Bronchial epithelial cell (primary cell): ENCODE results near the gene CHSY1. TPM values are rescaled to one million over a fixed set of nuclear protein-coding genes. Genes with fewer than 3 reads are reported as not detected.

ENCODE experiments used
- DNase-seq: peaks from one replicate; pipeline ENCODE4 v3.0.0-alpha.2; 2010; ENCODE audit warnings: low read depth
- FAIRE-seq: peaks from 2 replicates; lab custom pipeline; 2011; peaks lifted over from hg19 to GRCh38; lab: Jason Lieb, UNC
- H3K27me3 ChIP-seq: 2 replicates; pipeline ENCODE4 v1.5.1; 2011; ENCODE audit warnings: low read length; ENCODE audit not compliant: control insufficient read depth, insufficient read depth
- H3K36me3 ChIP-seq: 2 replicates; pipeline ENCODE4 v1.5.1; 2011; ENCODE audit warnings: low read length; ENCODE audit not compliant: control insufficient read depth, insufficient read depth
- H3K4me3 ChIP-seq: 2 replicates; pipeline ENCODE4 v1.5.1; 2011; ENCODE audit warnings: mild to moderate bottlenecking, low read depth, low read length, control low read depth
- CTCF ChIP-seq: IDR thresholded peaks from 2 replicates; pipeline ENCODE4 v1.5.1; 2011; ENCODE audit warnings: mild to moderate bottlenecking, moderate library complexity, low read length, control low read depth, inconsistent platforms; ENCODE audit not compliant: insufficient read depth, severe bottlenecking
- total RNA-seq: library from RNA; depleted of rRNA; stranded (reverse); fragments of >200 nt; gene quantifications from 2 replicates; pipeline ENCODE4 v1.2.1, GENCODE V29; 2014

CHSY1 gene
- total RNA-seq, 1 donor from 2014 or later, result 21.6 TPM

- Histone ChIP-seq H3K27me3 (no peaks in the 10 kb centered on the region), H3K4me3 (no peak overlapping the region), H3K36me3 (no peaks in the 10 kb centered on the region)
- no peak for TF ChIP-seq CTCF
- FAIRE-seq (no peak), DNase-seq (no peak)
These were observed 111.7 kb downstream of the CHSY1 start for GRCh38 chr15:101139986-101140696.

- no peaks in the 10 kb centered on the region for H3K27me3 ChIP-seq
- no peaks in the 10 kb centered on the region for H3K36me3 ChIP-seq
- H3K4me3 ChIP-seq, result no peak overlapping the region
- no peak for TF ChIP-seq CTCF
- FAIRE-seq (no peak), DNase-seq (no peak)
These were observed 112.7 kb downstream of the CHSY1 start for GRCh38 chr15:101138913-101139880.

GRCh38 chr15:101138086-101138660, 113.7 kb downstream of the CHSY1 start:
- TF ChIP-seq CTCF, result no peak
- Histone ChIP-seq H3K4me3 (no peak overlapping the region), H3K27me3 (no peaks in the 10 kb centered on the region), H3K36me3 (no peaks in the 10 kb centered on the region)
- FAIRE-seq, result no peak
- DNase-seq, result no peak

GRCh38 chr15:101137312-101137940, 114.4 kb downstream of the CHSY1 start:
- FAIRE-seq (peak; percentile 64), DNase-seq (no peak)
- TF ChIP-seq CTCF, result no peak
- no peak overlapping the region for H3K4me3 ChIP-seq
- no peaks in the 10 kb centered on the region for H3K27me3 ChIP-seq
- H3K36me3 ChIP-seq, result no peaks in the 10 kb centered on the region

GRCh38 chr15:101136381-101137268, 115.2 kb downstream of the CHSY1 start:
- FAIRE-seq (no peak), DNase-seq (no peak)
- no peaks in the 10 kb centered on the region for H3K36me3 ChIP-seq
- no peak for TF ChIP-seq CTCF
- no peak overlapping the region for H3K4me3 ChIP-seq
- H3K27me3 ChIP-seq, result no peaks in the 10 kb centered on the region
